ENCODE measurements around the gene MACIR. TPM values are rescaled to one million over a fixed set of nuclear protein-coding genes. Genes with fewer than 3 reads are reported as not detected.

Gene MACIR
- total and polyA plus RNA-seq, 10 of the 15 experiments (the other 5 are each of a cell fraction or from before 2014, with no cell fraction given): 2.1 to 16.1 (median 10.8) TPM

GRCh38 chr5:103234239-103234975 lies 24.2 kb upstream of the MACIR start:
- ATAC-seq (no peak), DNase-seq (ENCODE audit: low read depth, low spot score) (no peak), FAIRE-seq (no peak)
- H3K4me3 ChIP-seq: no peak overlapping the region
- ChIA-PET CTCF (interaction anchor here (0.7 to 1.1 kb wide), 2 partner anchors 10 to 827 kb away, joined by 3 read pairs; no protein-coding TSS in a partner anchor), POLR2A (no interaction called here), SMC1A (ENCODE audit: uncharacterized antibody, unreplicated experiment) (interaction anchor here (0.6 kb wide), 1 partner anchor 39 kb away, joined by 3 read pairs; no protein-coding TSS in a partner anchor), RAD21 (ENCODE audit: unreplicated experiment) (no interaction called here)
- BruUV-seq (replicated peaks): no TSS peak
- H3K36me3 ChIP-seq (ENCODE audit: control insufficient read depth in 2 of 2, insufficient read depth in 2 of 2, low read length in 1 of 2): no peaks in the 10 kb centered on the region
- intact Hi-C loops (cut with micrococcal nuclease; ENCODE audit: unreplicated experiment) (no loop called here), in situ Hi-C loops (cut with MboI) (loop anchor here (5.0 kb wide), 1 partner anchor 238 kb away; no protein-coding TSS in a partner anchor)
- no peak overlapping the region for H3K4me2 ChIP-seq (ENCODE audit: control insufficient read depth, insufficient read depth)
- no peak overlapping the region for H3K27ac ChIP-seq (ENCODE audit: control insufficient read depth, insufficient read depth)
- no peak overlapping the region for H2AFZ ChIP-seq (ENCODE audit: control insufficient read depth, low read depth, low read length)
- no peaks in the 10 kb centered on the region for H3K27me3 ChIP-seq (replicated peaks in 1 of 2; ENCODE audit: control insufficient read depth in 2 of 2, insufficient read depth in 2 of 2, low read length in 1 of 2)
- WGBS (ENCODE audit: insufficient coverage, insufficient replicate concordance, low lambda C conversion rate, missing lambda C conversion rate): 40% methylated on average over 4 of the region's 4 CpGs
- no peak overlapping the region for H3K9ac ChIP-seq (ENCODE audit: control insufficient read depth, insufficient read depth, low read length)
- no peak for TF ChIP-seq RAD21 (IDR thresholded peaks at IDR 0.05; ENCODE audit: insufficient read depth, low read depth, low read length)
- no peak for TF ChIP-seq MEF2A (IDR thresholded peaks at IDR 0.05; ENCODE audit: insufficient read depth, low read depth, low read length)
- TF ChIP-seq CHD2 (IDR thresholded peaks at IDR 0.05; ENCODE audit: borderline replicate concordance, low read depth, low read length): no peak
- no peak for TF ChIP-seq HCFC1 (IDR thresholded peaks at IDR 0.05; ENCODE audit: low read length)
- no peaks in the 10 kb centered on the region for H3K79me2 ChIP-seq (ENCODE audit: control insufficient read depth, insufficient read depth, low read length)
- no peaks in the 10 kb centered on the region for H3K9me3 ChIP-seq (replicated peaks; ENCODE audit: control insufficient read depth, insufficient read depth, low read length)
- H3K4me1 ChIP-seq (ENCODE audit: control insufficient read depth, insufficient read depth, low read length): no peaks in the 10 kb centered on the region
- no peaks in the 10 kb centered on the region for H4K20me1 ChIP-seq (ENCODE audit: control insufficient read depth, insufficient read depth)

GRCh38 chr5:103235891-103236290 lies 22.7 kb upstream of the MACIR start:
- H3K27ac ChIP-seq (ENCODE audit: control insufficient read depth, insufficient read depth): no peak overlapping the region
- no peaks in the 10 kb centered on the region for H3K79me2 ChIP-seq (ENCODE audit: control insufficient read depth, insufficient read depth, low read length)
- H3K4me3 ChIP-seq: no peak overlapping the region
- H4K20me1 ChIP-seq (ENCODE audit: control insufficient read depth, insufficient read depth): no peaks in the 10 kb centered on the region
- H3K4me1 ChIP-seq (ENCODE audit: control insufficient read depth, insufficient read depth, low read length): no peaks in the 10 kb centered on the region
- H3K27me3 ChIP-seq (replicated peaks in 1 of 2; ENCODE audit: control insufficient read depth in 2 of 2, insufficient read depth in 2 of 2, low read length in 1 of 2): no peaks in the 10 kb centered on the region
- no peaks in the 10 kb centered on the region for H3K9me3 ChIP-seq (replicated peaks; ENCODE audit: control insufficient read depth, insufficient read depth, low read length)
- 0% methylated on average over 1 of the region's 1 CpG for WGBS (ENCODE audit: insufficient coverage, insufficient replicate concordance, low lambda C conversion rate, missing lambda C conversion rate)
- H2AFZ ChIP-seq (ENCODE audit: control insufficient read depth, low read depth, low read length): no peak overlapping the region
- no peak for ATAC-seq
- RAD21 ChIA-PET (ENCODE audit: unreplicated experiment): no interaction called here
- intact Hi-C loops (cut with micrococcal nuclease; ENCODE audit: unreplicated experiment): no loop called here
- FAIRE-seq: no peak
- BruUV-seq (replicated peaks): no TSS peak
- no peaks in the 10 kb centered on the region for H3K36me3 ChIP-seq (ENCODE audit: control insufficient read depth in 2 of 2, insufficient read depth in 2 of 2, low read length in 1 of 2)
- CTCF ChIA-PET: interaction anchor here (0.7 to 1.2 kb wide), 5 partner anchors 11 to 239 kb away, joined by 3 to 5 read pairs (median 3); no protein-coding TSS in a partner anchor
- TF ChIP-seq SP1 (IDR thresholded peaks at IDR 0.05; ENCODE audit: low read depth, low read length): no peak
- no peak for TF ChIP-seq TBL1XR1 (IDR thresholded peaks at IDR 0.05; ENCODE audit: low read depth, low read length)
- no peak for TF ChIP-seq NBN (IDR thresholded peaks at IDR 0.05)
- TF ChIP-seq IRF4 (IDR thresholded peaks at IDR 0.05; ENCODE audit: low read depth, low read length): no peak
- no peak for TF ChIP-seq ELK1 (IDR thresholded peaks at IDR 0.05; ENCODE audit: low read depth, low read length)
- TF ChIP-seq RCOR1 (conservative IDR thresholded peaks at IDR 0.05; ENCODE audit: low read depth, low read length): no peak
- no peak for TF ChIP-seq SMAD5 (IDR thresholded peaks at IDR 0.05; ENCODE audit: low read depth)
- no peak for TF ChIP-seq ZNF384 (IDR thresholded peaks at IDR 0.05; ENCODE audit: borderline replicate concordance, low read depth, low read length)
- no peak for TF ChIP-seq FOXK2 (IDR thresholded peaks at IDR 0.05)
- in situ Hi-C loops (cut with MboI): no loop called here
- POLR2A ChIA-PET: no interaction called here
- H3K9ac ChIP-seq (ENCODE audit: control insufficient read depth, insufficient read depth, low read length): no peak overlapping the region
- SMC1A ChIA-PET (ENCODE audit: uncharacterized antibody, unreplicated experiment): interaction anchor here (0.6 kb wide), 1 partner anchor 262 kb away, joined by 4 read pairs; no protein-coding TSS in a partner anchor
- no peak overlapping the region for H3K4me2 ChIP-seq (ENCODE audit: control insufficient read depth, insufficient read depth)
- DNase-seq (ENCODE audit: low read depth, low spot score): no peak
